Measurements from ENCODE around the gene MS4A4E. TPM values are rescaled to one million over a fixed set of nuclear protein-coding genes. Genes with fewer than 3 reads are reported as not detected.
A peak's percentile ranks its signal among the peaks of the same experiment; 100 is the strongest.

Gene MS4A4E
- total and polyA plus RNA-seq, 2 experiments from 2014 or later, result not detected

DNA sequence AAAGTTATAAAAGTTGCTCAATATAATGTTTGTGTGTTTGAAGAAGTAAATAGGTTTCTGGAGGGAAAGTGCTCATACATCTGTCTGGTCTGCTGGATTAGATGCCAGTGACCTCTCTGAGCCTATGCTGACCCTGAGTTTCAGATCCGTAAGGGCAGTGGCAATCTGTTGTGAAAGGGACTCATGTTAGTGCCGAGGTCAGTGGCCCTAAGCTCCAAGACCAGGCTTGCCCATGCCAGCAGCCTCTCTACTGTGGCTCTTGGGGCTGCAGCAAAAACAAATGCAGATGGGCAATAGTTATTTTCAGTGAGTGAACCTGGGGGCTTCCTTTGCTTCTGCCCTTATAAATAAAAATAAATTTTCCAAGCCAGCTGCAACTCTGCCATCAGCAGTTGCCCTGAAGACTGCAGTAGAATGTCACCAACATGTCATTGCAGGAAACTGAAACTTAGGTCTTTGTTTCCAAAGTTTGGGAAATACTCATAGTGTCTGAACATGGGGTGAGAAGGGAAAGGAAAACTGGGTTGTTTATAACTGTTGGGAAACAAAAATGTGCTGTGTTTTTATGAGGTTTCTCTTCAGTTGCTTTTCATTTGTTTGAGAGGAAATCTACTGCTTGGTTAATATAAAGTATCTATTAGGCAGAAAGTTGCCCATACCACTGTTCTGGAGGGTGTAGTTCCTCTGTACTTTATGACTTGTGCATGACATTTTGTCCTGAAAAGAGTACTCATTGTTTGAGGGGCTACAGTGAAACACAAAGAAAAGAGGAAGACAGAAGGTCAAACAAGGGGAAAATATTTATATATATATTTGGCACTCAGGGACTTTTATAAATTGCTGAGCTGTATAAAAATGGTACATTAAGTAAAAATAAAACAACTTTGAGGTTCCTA lies 9.5 kb upstream of the MS4A4E start:
- Histone ChIP-seq H3K4me3 (no peak overlapping the region), H3K9me2 (ENCODE audit: insufficient read depth) (no peaks in the 10 kb centered on the region; the same call in 1 of the 2 replicates), H3K4me2 (no peak overlapping the region), H3F3A (replicated peaks; ENCODE audit: low read depth) (no peaks in the 10 kb centered on the region), H3K36me3 (ENCODE audit: insufficient read depth) (no peaks in the 10 kb centered on the region), H3K27me3 (ENCODE audit: insufficient read depth) (no peaks in the 10 kb centered on the region), H3K79me2 (replicated peaks; ENCODE audit: insufficient read depth) (no peaks in the 10 kb centered on the region), H4K20me1 (replicated peaks; ENCODE audit: insufficient read depth) (no peaks in the 10 kb centered on the region), H2AFZ (no peak overlapping the region), H3K27ac (ENCODE audit: low read depth) (no peak overlapping the region), H3K4me1 (ENCODE audit: insufficient read depth) (no peaks in the 10 kb centered on the region)
- no peak overlapping the region for H3K27ac Mint-ChIP-seq
- no peaks in the 10 kb centered on the region for H3K4me1 Mint-ChIP-seq
- no peak for ATAC-seq
- no peaks in the 10 kb centered on the region for H3K27me3 Mint-ChIP-seq (ENCODE audit: insufficient read depth, low read depth, poor library complexity)
- H3K36me3 Mint-ChIP-seq (ENCODE audit: low read depth), result peaks cover 13% of the 10 kb centered on the region
- H3K4me3 Mint-ChIP-seq, result no peak overlapping the region
- DNase-seq (ENCODE audit: low spot score), result no peak
- H3K9me3 Mint-ChIP-seq, result peaks cover 41% of the 10 kb centered on the region
- no peak for TF ChIP-seq CREB1 (CRISPR knock-in tag; IDR thresholded peaks at IDR 0.05; ENCODE audit: low read depth)

DNA sequence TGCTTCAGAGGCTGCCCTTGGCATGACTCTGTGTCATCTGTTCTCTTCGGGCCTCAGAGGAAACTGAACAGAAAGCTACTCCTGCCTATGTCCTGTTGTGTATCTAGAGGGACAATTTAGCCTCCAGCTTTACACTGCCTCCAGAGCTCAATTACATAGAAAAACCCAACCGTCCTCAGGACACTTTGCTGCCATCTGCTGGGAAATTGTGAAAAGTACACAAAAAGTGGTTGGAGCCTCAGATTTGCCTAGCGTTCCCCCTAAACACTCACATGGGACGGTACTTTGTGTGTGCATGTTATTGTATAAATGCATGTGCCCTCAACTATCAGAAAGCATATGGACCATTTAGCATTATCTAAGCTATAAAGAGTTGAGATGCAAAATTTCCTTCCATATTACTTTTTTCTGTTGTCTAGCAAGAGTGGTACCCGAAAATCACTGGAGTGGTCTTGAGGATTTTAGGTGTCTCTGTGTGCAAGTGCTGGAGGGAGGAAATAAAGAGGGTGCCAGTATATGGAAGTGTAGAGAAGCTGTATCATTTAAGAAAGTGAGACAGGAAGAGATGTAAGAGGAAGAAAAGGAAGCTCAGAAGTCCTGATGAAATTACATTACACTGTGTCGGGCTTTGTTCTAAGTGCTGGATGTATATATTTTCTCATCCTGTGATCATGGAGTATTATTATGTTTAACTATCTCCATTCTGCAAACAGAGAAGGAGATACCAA lies 8.7 kb upstream of the MS4A4E start:
- no peaks in the 10 kb centered on the region for H3K4me1 ChIP-seq (ENCODE audit: insufficient read depth)
- no peak overlapping the region for H3K27ac ChIP-seq (ENCODE audit: low read depth)
- H3K4me2 ChIP-seq, result no peak overlapping the region
- H3K9me2 ChIP-seq (ENCODE audit: insufficient read depth), result no peaks in the 10 kb centered on the region; the same call in 1 of the 2 replicates
- DNase-seq (ENCODE audit: low spot score), result peak; percentile 52
- Mint-ChIP-seq H3K36me3 (ENCODE audit: low read depth) (peaks cover 13% of the 10 kb centered on the region), H3K27ac (no peak overlapping the region), H3K27me3 (ENCODE audit: insufficient read depth, low read depth, poor library complexity) (no peaks in the 10 kb centered on the region), H3K4me3 (no peak overlapping the region), H3K9me3 (peaks cover 41% of the 10 kb centered on the region), H3K4me1 (no peaks in the 10 kb centered on the region)
- no peaks in the 10 kb centered on the region for H3F3A ChIP-seq (replicated peaks; ENCODE audit: low read depth)
- H4K20me1 ChIP-seq (replicated peaks; ENCODE audit: insufficient read depth), result no peaks in the 10 kb centered on the region
- TF ChIP-seq EZH2 (IDR thresholded peaks at IDR 0.05; ENCODE audit: low read depth, unreplicated experiment), result no peak
- TF ChIP-seq, protein P1, sequence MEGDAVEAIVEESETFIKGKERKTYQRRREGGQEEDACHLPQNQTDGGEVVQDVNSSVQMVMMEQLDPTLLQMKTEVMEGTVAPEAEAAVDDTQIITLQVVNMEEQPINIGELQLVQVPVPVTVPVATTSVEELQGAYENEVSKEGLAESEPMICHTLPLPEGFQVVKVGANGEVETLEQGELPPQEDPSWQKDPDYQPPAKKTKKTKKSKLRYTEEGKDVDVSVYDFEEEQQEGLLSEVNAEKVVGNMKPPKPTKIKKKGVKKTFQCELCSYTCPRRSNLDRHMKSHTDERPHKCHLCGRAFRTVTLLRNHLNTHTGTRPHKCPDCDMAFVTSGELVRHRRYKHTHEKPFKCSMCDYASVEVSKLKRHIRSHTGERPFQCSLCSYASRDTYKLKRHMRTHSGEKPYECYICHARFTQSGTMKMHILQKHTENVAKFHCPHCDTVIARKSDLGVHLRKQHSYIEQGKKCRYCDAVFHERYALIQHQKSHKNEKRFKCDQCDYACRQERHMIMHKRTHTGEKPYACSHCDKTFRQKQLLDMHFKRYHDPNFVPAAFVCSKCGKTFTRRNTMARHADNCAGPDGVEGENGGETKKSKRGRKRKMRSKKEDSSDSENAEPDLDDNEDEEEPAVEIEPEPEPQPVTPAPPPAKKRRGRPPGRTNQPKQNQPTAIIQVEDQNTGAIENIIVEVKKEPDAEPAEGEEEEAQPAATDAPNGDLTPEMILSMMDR (conservative IDR thresholded peaks at IDR 0.05; ENCODE audit: low read depth in 2 of 2), result peak; percentile 38 to 53; a peak in 3 of 4 replicates
- H3K79me2 ChIP-seq (replicated peaks; ENCODE audit: insufficient read depth), result no peaks in the 10 kb centered on the region
- H3K36me3 ChIP-seq (ENCODE audit: insufficient read depth), result no peaks in the 10 kb centered on the region
- no peak overlapping the region for H2AFZ ChIP-seq
- ATAC-seq, result peak; percentile 48
- no peaks in the 10 kb centered on the region for H3K27me3 ChIP-seq (ENCODE audit: insufficient read depth)
- H3K4me3 ChIP-seq, result no peak overlapping the region

- Mint-ChIP-seq H3K4me3 (no peak overlapping the region), H3K36me3 (ENCODE audit: low read depth) (no peaks in the 10 kb centered on the region), H3K27ac (no peak overlapping the region), H3K27me3 (ENCODE audit: insufficient read depth, low read depth, poor library complexity) (peaks cover 5% of the 10 kb centered on the region), H3K4me1 (no peaks in the 10 kb centered on the region), H3K9me3 (no peaks in the 10 kb centered on the region)
- no peaks in the 10 kb centered on the region for H4K20me1 ChIP-seq (replicated peaks; ENCODE audit: insufficient read depth)
- H3K9me2 ChIP-seq (ENCODE audit: insufficient read depth), result no peaks in the 10 kb centered on the region; the same call in 1 of the 2 replicates
- no peak overlapping the region for H2AFZ ChIP-seq
- no peaks in the 10 kb centered on the region for H3K27me3 ChIP-seq (ENCODE audit: insufficient read depth)
- no peaks in the 10 kb centered on the region for H3K4me1 ChIP-seq (ENCODE audit: insufficient read depth)
- H3K36me3 ChIP-seq (ENCODE audit: insufficient read depth), result no peaks in the 10 kb centered on the region
- no peak overlapping the region for H3K4me2 ChIP-seq
- H3K27ac ChIP-seq (ENCODE audit: low read depth), result no peak overlapping the region
- no peak overlapping the region for H3K4me3 ChIP-seq
- H3K79me2 ChIP-seq (replicated peaks; ENCODE audit: insufficient read depth), result no peaks in the 10 kb centered on the region
- H3F3A ChIP-seq (replicated peaks; ENCODE audit: low read depth), result no peaks in the 10 kb centered on the region
- no peak for DNase-seq (ENCODE audit: low spot score)
- ATAC-seq, result no peak
- TF ChIP-seq ZNF114 (CRISPR knock-in tag; IDR thresholded peaks at IDR 0.05), result no peak
- TF ChIP-seq NANOG (IDR thresholded peaks at IDR 0.05; ENCODE audit: borderline replicate concordance), result no peak
- TF ChIP-seq EZH2 (IDR thresholded peaks at IDR 0.05; ENCODE audit: low read depth, unreplicated experiment), result no peak
- TF ChIP-seq ZNF462 (CRISPR knock-in tag; IDR thresholded peaks at IDR 0.05), result no peak
- TF ChIP-seq CREB1 (CRISPR knock-in tag; IDR thresholded peaks at IDR 0.05; ENCODE audit: low read depth), result no peak
Measured at GRCh38 chr11:60241786-60242185, 1.2 kb downstream of the MS4A4E start.
